DND-41 (cell line): Measurements from ENCODE around the gene PNMA5.

Experiments
- EZH2 ChIP-seq: IDR thresholded peaks from 3 replicates; pipeline ENCODE4 v1.6.1; 2012; ENCODE audit warnings: borderline replicate concordance, low read depth, mild to moderate bottlenecking, moderate library complexity, low read length, inconsistent platforms; ENCODE audit not compliant: severe bottlenecking
- TF ChIP-seq, protein P1 (sequence below): IDR thresholded peaks from 2 replicates; pipeline ENCODE4 v1.5.1; 2012; ENCODE audit warnings: borderline replicate concordance, low read length, moderate library complexity, mild to moderate bottlenecking; ENCODE audit not compliant: poor library complexity, severe bottlenecking; ENCODE audit errors: extremely low read depth

DNA sequence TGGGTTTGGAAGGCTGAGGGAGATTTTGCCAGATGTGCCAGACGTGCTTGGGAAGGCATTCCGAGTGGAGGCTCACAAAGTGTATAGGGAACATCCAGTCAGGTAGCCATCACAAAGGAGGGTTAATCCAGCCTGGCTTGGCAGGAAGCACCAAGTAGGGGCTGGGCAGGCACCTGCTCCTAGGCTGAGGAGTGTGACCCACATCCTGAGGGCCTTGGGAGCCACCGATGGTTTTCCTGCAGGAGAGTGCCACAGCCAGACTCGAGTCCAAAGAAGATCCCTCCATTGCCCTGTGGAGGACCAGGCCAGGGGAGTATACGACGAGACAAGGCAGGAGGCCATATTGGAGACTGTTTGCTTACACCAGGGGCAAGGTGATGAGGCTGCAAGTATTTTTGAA, 47.2 kb downstream of the PNMA5 start:
- TF ChIP-seq, protein P1, sequence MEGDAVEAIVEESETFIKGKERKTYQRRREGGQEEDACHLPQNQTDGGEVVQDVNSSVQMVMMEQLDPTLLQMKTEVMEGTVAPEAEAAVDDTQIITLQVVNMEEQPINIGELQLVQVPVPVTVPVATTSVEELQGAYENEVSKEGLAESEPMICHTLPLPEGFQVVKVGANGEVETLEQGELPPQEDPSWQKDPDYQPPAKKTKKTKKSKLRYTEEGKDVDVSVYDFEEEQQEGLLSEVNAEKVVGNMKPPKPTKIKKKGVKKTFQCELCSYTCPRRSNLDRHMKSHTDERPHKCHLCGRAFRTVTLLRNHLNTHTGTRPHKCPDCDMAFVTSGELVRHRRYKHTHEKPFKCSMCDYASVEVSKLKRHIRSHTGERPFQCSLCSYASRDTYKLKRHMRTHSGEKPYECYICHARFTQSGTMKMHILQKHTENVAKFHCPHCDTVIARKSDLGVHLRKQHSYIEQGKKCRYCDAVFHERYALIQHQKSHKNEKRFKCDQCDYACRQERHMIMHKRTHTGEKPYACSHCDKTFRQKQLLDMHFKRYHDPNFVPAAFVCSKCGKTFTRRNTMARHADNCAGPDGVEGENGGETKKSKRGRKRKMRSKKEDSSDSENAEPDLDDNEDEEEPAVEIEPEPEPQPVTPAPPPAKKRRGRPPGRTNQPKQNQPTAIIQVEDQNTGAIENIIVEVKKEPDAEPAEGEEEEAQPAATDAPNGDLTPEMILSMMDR, result no peak
- TF ChIP-seq EZH2, result no peak
